Right atrium auricular region (tissue), 2 donors: ENCODE measurements around the gene ACBD5. TPM values are rescaled to one million over a fixed set of nuclear protein-coding genes. Genes with fewer than 3 reads are reported as not detected.
A peak's percentile ranks its signal among the peaks of the same experiment; 100 is the strongest.

Experiments
- DNase-seq: peaks from one replicate; pipeline ENCODE4 v3.0.0-alpha.2; 2019; ENCODE audit warnings: low spot score
- H3K27ac ChIP-seq, 2 donors: fragments of 200-600 bp; sonication (generic); 1 replicate in 1 of 2; 2 replicates in 1 of 2; pipeline ENCODE4 v1.5.1; 2016 to 2019
- H3K27me3 ChIP-seq, 2 donors: fragments of 200-600 bp; sonication (generic); one replicate each; pipeline versions ENCODE4 v1.5.1 to v1.6.0; 2017 to 2019
- H3K36me3 ChIP-seq: fragments of 200-600 bp; sonication (generic); one replicate; pipeline ENCODE4 v1.5.1; 2016
- H3K4me1 ChIP-seq, 2 donors: fragments of 200-600 bp; sonication (generic); one replicate each; pipeline versions ENCODE4 v1.5.1 to v1.6.0; 2017 to 2019
- H3K4me3 ChIP-seq, 2 donors: fragments of 200-600 bp; sonication (generic); 1 replicate in 1 of 2; 2 replicates in 1 of 2; pipeline ENCODE4 v1.5.1; 2017 to 2019; ENCODE audit warnings: mild to moderate bottlenecking in 1 of 2, moderate library complexity in 1 of 2
- H3K9me3 ChIP-seq, 2 donors: fragments of 200-600 bp; sonication (generic); one replicate each; pipeline ENCODE4 v1.5.1; 2019
- CTCF ChIP-seq, 2 donors: fragments of 200-600 bp; sonication (generic); IDR thresholded peaks; one replicate each; pipeline ENCODE4 v1.5.1; 2019; ENCODE audit warnings: antibody characterized with exemption in 2 of 2
- total RNA-seq, 2 donors: library from RNA; depleted of rRNA; stranded (reverse); fragments of >200 nt; gene quantifications; one replicate each; pipeline ENCODE4 v1.1.0, GENCODE V29; 2016

Gene ACBD5
- total RNA-seq, 2 donors from 2014 or later: 24.9 to 36.9 TPM

DNA sequence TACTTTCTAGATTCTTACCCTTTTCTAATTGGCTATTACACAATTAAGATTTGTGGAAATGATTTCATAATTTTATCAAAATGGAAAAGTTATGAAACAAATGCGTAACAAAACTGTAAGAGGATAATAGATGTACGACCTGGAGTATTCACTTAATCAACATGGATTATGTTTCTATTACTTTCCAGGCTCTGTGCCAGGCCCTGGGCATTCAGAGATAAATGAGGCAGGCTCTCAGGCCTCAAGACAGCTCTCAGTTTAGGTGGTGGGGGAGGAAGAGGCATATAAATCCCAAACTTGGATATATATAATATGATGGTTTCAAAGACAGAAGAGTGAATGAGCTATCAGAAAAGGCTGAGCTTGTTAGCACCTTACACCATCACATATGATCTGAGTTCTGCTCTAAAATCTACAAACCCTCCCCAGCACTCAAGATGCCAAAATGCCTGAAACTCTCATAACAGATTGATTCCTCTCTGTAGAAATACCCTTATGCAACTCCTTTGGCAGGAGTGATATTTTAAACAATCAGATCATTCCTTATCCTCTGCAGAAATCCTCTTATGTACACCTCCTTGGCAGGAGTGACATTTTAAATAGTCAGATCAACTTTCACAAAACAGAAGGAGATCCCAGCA lies 42.5 kb downstream of the ACBD5 start:
- TF ChIP-seq CTCF (IDR thresholded peaks at IDR 0.05): no peak
- H3K9me3 ChIP-seq: no peaks in the 10 kb centered on the region
- H3K36me3 ChIP-seq: peaks cover 42% of the 10 kb centered on the region
- H3K27ac ChIP-seq: peak overlapping the region in 1 of 2 donors; percentile 54
- H3K27me3 ChIP-seq: no peaks in the 10 kb centered on the region
- no peak for DNase-seq
- H3K4me3 ChIP-seq: no peak overlapping the region
- H3K4me1 ChIP-seq: peaks cover 0 to 4% of the 10 kb centered on the region in 2 donors

GRCh38 chr10:27192284-27192683 lies 48.3 kb downstream of the ACBD5 start:
- H3K27ac ChIP-seq: no peak overlapping the region
- no peak for TF ChIP-seq CTCF (IDR thresholded peaks at IDR 0.05)
- no peaks in the 10 kb centered on the region for H3K27me3 ChIP-seq
- no peaks in the 10 kb centered on the region for H3K4me1 ChIP-seq
- no peak for DNase-seq
- no peak overlapping the region for H3K4me3 ChIP-seq
- no peaks in the 10 kb centered on the region for H3K9me3 ChIP-seq
- H3K36me3 ChIP-seq: peaks cover 11% of the 10 kb centered on the region

- Histone ChIP-seq H3K4me1 (no peaks in the 10 kb centered on the region), H3K4me3 (no peak overlapping the region), H3K27me3 (no peaks in the 10 kb centered on the region), H3K9me3 (no peaks in the 10 kb centered on the region), H3K27ac (no peak overlapping the region), H3K36me3 (peaks cover 3% of the 10 kb centered on the region)
- TF ChIP-seq CTCF (IDR thresholded peaks at IDR 0.05): no peak
- DNase-seq: no peak
These were observed 50.1 kb downstream of the ACBD5 start for GRCh38 chr10:27190508-27190907.

GRCh38 chr10:27188897-27189296 lies 51.7 kb downstream of the ACBD5 start:
- no peaks in the 10 kb centered on the region for H3K9me3 ChIP-seq
- DNase-seq: no peak
- H3K4me1 ChIP-seq: no peaks in the 10 kb centered on the region
- H3K36me3 ChIP-seq: no peaks in the 10 kb centered on the region
- H3K4me3 ChIP-seq: no peak overlapping the region
- no peak for TF ChIP-seq CTCF (IDR thresholded peaks at IDR 0.05)
- no peak overlapping the region for H3K27ac ChIP-seq
- H3K27me3 ChIP-seq: no peaks in the 10 kb centered on the region

DNA sequence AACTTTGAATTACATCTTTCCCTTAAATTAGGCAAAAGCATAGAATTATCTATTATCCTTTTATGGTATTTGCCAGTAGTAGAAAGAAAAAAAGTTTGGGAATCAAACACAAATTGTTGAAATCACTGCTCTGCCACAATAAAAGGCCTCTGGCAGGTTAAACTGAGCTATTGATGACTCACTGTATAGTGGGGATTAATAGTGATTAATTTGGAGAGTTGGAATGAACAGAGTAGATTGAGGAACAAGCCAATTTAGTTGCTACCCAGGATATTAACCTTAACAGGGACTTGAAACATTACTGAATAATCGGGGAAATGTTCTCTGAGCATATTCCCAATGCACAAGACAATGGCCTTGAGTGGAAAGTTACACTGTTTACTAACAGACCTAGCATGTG lies 52.3 kb downstream of the ACBD5 start:
- no peak for TF ChIP-seq CTCF (IDR thresholded peaks at IDR 0.05)
- Histone ChIP-seq H3K36me3 (no peaks in the 10 kb centered on the region), H3K4me1 (no peaks in the 10 kb centered on the region), H3K9me3 (no peaks in the 10 kb centered on the region), H3K27ac (no peak overlapping the region), H3K27me3 (no peaks in the 10 kb centered on the region), H3K4me3 (no peak overlapping the region)
- no peak for DNase-seq

DNA sequence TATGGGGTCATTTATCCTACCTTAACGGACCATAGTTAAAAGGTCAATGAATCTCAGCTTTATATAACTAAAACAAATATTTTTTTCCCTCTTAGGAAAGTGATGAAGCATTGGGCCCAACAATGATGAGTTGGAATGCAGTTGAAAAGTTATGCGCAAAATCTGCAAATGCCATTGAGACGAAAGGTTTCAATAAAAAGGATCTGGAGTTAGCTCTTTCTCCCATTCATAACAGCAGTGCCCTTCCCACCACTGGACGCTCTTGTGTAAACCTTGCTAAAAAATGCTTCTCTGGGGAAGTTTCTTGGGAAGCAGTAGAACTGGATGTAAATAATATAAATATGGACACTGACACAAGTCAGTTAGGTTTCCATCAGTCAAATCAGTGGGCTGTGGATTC lies 70.7 kb downstream of the ACBD5 start:
- DNase-seq: no peak
- H3K4me3 ChIP-seq: no peak overlapping the region
- no peaks in the 10 kb centered on the region for H3K4me1 ChIP-seq
- H3K36me3 ChIP-seq: peaks cover 12% of the 10 kb centered on the region
- TF ChIP-seq CTCF (IDR thresholded peaks at IDR 0.05): no peak
- no peaks in the 10 kb centered on the region for H3K9me3 ChIP-seq
- no peaks in the 10 kb centered on the region for H3K27me3 ChIP-seq
- no peak overlapping the region for H3K27ac ChIP-seq
